Keratinocyte (primary cell): Measurements from ENCODE around the gene ETFA.

Source experiments
- CTCF ChIP-seq, 3 experiments: IDR thresholded peaks in 1 of 3; conservative IDR thresholded peaks in 1 of 3; optimal IDR thresholded peaks in 1 of 3; 2 replicates in 2 of 3; 3 replicates in 1 of 3; pipeline versions ENCODE3 to v1.5.1; 2011; ENCODE audit warnings: low read length in 3 of 3, mild to moderate bottlenecking in 3 of 3, moderate library complexity in 2 of 3, control low read depth in 1 of 3, inconsistent platforms in 1 of 3; ENCODE audit not compliant: insufficient read depth in 2 of 3; ENCODE audit errors: extremely low read depth in 1 of 3
- EZH2 ChIP-seq: IDR thresholded peaks from one replicate; pipeline ENCODE4 v1.6.1; 2012; ENCODE audit warnings: inconsistent platforms, mild to moderate bottlenecking, low read length, moderate library complexity

GRCh38 chr15:76353903-76354302, 42.6 kb upstream of the ETFA start:
- TF ChIP-seq CTCF (optimal IDR thresholded peaks at IDR 0.05 in 1 of 3, IDR thresholded peaks at IDR 0.05 in 1 of 3, conservative IDR thresholded peaks at IDR 0.05 in 1 of 3; ENCODE audit: extremely low read depth in 1 of 3, insufficient read depth in 2 of 3, low read length in 3 of 3), result no peak
- TF ChIP-seq EZH2, result no peak
